Neural cell (in vitro differentiated cells): ENCODE data around the gene TMEM132C.

Experiments used
- CTCF ChIP-seq: fragments of 450-650 bp; IDR thresholded peaks from 2 replicates; pipeline ENCODE4 v1.5.1; 2014; ENCODE audit warnings: antibody characterized with exemption, mild to moderate bottlenecking, moderate library complexity; ENCODE audit not compliant: poor library complexity, severe bottlenecking
- EP300 ChIP-seq: fragments of 450-650 bp; conservative IDR thresholded peaks from 2 replicates; pipeline ENCODE4 v1.6.1; 2014; ENCODE audit warnings: antibody characterized with exemption, mild to moderate bottlenecking, moderate library complexity; ENCODE audit not compliant: poor library complexity, severe bottlenecking
- RAD21 ChIP-seq: fragments of 450-650 bp; conservative IDR thresholded peaks from 2 replicates; pipeline ENCODE4 v1.6.1; 2014; ENCODE audit warnings: antibody characterized with exemption, mild to moderate bottlenecking, moderate library complexity
- TAF1 ChIP-seq: IDR thresholded peaks from 2 replicates; pipeline ENCODE4 v1.6.1; 2012; ENCODE audit warnings: low read depth

GRCh38 chr12:128705140-128705539 is 438.2 kb downstream of the TMEM132C start:
- no peak for TF ChIP-seq CTCF
- TF ChIP-seq EP300: no peak
- no peak for TF ChIP-seq RAD21
- TF ChIP-seq TAF1: no peak
